GM19043 (cell line): ENCODE data around the gene TRAK1.

Experiments
- ATAC-seq: cut with Tn5 transposase; IDR thresholded peaks from one replicate; pipeline ENCODE4 v1.9.1; 2021; ENCODE audit warnings: low read depth; ENCODE audit not compliant: unreplicated experiment

The TRAK1 gene

DNA sequence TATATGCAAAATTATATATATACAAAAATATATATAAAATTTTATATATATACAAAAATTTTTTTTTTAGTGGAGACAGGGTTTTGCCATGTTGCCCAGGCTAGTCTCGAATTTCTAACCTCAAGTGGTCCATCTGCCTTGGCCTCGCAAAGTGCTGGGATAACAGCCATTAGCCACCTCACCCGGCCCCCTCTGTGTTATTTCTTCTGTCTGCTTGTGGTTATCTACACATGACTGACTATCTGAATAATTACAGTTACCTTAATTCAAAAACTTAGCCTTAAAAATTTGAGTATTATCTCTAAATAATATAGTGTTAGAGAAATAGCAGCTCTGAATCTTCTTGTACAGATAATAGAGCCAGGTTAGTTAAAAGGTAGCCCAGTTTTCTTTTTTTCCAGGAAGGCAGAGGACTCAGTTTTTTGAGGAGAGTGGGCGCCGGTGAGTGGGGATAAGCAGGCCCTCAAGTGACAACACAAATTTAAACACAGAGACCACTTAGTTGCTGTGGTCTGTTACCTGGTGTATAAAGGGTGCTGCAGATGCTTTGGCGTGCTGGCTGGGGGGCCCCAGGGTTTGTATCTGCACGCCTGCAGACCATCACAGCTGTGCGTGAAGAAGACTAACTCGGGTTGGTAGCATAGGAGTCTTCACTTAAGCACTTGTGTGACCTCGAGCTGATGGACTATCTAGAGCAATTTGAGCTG is 83.7 kb downstream of the TRAK1 start:
- no peak for ATAC-seq

DNA sequence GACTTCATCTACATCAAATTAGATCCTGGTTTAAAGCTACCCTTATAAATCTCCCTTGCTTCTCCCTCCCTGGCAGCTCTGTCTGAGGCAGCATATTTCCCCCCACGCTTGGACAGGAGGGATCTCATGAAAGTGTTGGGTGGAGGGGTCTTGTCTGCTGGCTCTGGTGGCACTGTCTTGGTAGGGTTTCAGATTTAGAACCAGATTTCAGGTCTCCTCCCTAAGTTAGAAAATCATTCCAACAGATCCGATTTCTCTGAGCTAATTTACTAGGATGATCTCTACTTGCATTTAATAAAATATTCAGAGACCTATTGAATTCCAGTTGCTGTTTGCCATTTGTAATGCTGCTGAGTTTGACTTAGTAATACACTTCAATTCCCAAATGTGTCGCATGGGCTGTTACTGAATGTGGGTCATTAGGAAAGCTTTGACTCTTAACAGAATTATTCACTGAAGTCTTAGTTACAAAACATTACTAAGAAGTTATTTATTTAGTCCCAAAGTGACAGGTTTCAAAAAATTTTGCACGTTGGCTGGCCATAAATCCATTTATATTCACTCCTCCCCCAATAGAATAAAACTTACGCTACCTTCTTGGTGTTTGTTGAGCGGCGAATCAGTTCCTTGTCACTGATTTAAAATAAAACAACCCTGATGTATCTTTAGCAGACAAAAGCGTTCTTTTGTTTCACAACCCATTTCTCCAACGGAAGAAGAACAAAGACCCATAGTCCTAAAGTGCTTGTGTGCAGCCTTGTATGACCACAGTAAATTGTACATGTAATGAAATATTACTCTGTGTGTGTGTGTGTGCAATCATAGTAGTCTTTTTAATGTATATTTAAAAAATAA is 84.5 kb downstream of the TRAK1 start:
- no peak for ATAC-seq

DNA sequence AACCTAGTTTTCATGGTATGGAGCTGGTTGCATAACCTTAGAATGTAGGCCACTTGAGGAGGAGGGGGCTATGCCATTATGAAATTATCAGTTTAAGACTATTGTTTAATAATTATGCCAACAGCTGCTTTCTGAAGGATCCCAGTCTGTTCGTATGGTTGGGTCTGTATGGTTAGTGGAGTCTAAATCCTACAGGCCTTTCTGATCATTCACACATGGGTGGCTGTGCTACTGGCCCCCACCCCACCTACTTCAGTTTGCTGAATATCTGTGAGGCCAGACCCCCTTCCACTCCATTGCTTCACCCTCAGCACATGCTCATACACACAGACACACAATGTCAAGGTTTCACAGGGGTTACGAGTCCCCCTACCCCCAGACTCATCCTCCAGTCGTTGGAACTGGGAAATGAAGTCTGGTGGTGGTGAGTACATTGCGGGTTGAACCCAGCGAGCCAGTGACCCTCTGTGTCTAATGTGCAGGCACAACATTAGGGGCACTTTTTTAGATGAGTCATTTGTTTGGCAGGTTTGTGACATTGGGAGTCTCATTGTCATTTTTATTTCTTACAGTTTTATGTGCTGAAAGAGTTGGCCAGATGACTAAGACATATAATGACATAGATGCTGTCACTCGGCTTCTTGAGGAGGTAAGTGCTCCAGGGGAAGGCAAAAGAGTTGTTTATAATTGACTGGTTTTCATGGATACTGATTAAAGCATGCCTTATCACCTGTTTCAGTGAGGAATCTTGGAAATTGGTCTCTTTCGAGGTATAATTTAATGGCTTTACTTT is 85.3 kb downstream of the TRAK1 start:
- ATAC-seq = no peak

DNA sequence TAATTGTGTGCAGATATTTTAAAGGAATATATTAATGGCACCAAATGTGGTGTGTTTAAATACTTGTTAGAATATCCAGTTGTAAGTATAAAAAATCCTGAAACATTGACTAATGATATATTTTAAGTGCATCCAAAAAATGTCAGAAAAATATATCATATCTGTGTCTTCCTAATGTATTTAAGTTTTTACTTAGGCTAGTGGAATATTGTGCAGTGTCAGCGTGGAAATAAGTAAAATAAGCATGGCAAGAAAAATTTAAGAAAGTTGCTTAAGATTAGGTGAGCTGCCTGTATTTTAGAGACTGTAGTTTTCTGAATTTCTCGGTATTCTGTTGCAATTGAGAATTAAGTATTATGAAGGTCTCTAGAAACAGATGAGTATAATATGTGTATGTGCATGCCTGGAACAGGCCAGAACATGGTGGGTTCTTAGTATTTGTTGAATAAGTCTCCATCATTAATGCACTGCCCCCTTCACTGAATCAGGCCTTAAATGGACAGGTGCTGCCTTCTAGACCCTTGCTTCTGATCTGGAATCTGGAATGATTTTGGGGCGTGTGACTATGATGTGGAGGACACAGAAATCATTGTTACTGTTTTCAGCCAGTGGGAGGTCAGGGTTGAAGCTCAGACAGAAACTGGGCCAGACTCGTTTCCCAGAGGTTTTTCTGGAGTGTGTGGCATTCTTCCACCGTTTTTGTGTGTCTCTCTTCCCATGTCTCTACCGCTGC is 86.1 kb downstream of the TRAK1 start:
- ATAC-seq = no peak

DNA sequence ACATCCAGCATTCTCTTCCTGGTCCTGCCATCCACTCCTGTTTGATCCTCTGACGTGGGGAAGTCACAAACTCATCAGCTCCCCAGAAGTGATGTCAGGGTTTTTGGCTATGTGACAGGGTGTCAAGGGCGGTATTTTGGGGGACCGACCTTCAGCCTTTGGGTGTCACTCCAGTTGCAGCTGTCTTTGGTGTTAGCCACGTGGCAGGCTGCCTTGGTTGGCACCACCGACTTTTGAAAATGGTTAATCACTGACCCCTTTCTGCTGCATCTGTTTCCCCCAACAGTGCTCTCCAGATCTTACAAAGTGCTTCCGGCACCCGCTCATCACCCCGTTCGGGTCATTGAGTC is 86.6 kb downstream of the TRAK1 start:
- ATAC-seq = no peak

DNA sequence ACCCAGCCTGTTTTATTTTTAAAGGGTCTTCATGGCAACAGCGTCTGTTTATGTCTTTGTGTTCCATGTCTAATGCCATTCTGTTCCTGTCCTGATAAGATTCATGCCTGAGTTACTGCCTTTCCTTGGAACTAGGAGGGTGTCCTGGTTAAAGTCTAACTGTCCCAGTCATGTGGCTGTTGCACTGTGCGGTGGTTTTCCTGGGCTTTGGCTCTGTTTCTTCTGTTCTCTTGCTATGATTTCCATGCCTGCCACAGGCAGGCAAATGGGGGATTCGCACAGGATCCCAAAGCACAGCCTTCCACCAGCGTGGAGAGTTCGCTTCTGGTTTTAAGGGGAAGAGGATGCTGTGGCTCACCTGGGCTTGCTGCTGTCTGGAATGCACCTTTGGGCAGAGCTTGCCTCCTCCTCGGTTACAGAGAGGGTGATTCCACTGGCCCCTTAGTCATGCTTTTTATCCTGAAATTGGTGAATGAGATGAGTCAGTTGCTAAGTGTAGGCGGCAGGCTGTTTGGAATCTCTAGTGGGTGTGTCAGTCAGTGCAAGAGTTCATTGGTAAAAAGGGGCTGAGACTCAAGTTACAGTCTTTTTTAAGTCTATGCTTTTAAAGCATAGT is 88.1 kb downstream of the TRAK1 start:
- no peak for ATAC-seq

DNA sequence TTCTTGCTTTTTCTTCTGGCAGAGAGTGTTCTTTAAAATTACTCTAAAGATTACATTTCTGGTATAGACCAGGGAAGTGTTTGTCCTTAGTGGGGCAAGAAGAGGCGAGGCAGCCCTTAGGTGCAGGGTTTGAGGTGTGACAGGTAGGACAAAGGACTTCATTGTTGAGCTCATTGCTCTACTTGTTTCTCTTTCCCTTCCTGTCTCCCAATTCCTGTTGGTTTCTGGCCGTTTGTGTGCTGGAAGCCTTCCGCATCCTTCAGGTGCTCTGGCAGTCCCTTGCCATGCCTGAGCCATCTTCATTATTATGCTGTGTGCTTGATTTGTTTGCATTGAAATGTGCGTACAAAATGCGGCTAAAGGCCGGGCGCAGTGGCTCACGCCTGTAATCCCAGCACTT is 89.7 kb downstream of the TRAK1 start:
- no peak for ATAC-seq

DNA sequence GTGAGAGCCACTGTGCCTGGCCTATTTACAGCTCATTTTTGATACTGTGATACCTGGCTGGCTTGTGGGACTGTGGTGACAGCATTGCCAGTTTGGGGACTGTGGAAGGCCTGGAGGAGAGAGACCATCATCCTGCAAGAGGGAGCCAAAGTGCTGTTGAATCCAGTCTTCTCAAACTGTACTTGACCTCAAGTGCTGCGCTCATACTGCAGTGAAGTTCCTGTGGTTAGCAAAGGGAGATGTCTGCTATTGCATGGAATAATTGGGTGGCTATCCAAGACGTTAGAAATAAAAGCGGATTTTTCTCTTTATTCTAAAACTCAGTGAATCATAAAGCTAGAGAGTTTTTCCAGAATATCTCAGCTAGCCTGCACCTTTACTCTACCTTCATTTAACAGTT is 91.4 kb downstream of the TRAK1 start:
- ATAC-seq = no peak

DNA sequence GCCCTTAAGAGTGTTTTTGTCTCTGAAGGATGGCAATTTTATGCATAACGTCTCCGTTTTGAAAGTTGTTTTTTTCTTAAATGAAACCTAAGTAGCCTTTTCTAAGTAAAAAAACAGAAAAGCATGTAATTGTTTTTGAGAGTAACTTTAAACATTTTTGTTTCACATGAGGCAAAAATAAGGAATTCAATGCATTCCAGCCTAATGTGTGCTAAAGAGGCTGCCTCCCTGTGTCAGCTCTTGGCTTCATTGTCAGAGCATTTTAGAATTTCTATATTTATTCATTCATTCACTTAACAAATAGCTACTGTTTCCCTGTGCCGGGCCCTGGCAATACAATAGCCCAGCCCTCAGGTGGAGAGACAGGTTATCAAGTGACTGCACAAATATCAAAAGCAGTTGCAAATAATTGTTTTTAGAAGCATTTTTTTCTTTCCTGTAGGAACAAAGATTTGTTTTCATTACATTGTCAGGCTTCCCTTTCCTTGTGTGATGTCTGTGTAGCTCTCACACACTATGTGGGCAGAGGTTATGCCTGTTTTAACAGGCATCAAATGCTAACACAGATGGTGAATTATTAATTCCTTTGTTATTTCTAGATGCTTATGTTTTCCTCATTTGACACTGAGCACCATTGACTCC is 93.0 kb downstream of the TRAK1 start:
- ATAC-seq = no peak

DNA sequence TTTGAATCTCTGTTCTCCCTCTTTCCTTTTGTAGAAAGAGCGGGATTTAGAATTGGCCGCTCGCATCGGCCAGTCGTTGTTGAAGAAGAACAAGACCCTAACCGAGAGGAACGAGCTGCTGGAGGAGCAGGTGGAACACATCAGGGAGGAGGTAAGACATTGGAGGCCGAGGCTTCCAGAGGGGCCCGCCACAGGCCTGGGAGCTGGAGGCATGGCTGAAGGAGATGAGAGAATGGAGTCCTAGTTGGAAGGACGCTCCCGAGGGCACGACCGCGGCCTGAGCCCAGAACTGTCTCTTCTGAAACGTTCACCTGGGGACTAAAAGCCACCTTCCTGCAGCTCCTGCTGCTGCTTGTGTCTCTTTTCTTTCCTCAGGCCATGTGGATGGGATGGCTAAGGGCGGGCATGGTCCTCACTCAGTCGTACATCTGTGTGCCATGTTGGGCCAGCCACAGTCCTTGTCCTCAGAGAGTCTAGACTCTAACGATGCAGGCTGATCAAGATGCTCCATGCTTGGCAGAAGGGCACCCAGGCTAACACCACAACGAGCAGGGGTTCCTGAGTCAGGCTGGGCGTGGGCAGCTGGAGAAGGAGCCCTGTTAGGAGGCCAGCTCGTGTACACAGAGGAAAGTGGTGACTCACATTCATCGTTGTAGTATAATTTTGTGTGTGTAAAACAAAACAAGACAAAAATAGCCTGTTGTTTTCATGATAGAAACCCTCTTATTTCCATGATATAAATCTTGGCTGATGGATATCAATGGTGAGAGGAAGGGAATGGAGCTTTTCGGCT is 93.7 kb downstream of the TRAK1 start:
- ATAC-seq = no peak

DNA sequence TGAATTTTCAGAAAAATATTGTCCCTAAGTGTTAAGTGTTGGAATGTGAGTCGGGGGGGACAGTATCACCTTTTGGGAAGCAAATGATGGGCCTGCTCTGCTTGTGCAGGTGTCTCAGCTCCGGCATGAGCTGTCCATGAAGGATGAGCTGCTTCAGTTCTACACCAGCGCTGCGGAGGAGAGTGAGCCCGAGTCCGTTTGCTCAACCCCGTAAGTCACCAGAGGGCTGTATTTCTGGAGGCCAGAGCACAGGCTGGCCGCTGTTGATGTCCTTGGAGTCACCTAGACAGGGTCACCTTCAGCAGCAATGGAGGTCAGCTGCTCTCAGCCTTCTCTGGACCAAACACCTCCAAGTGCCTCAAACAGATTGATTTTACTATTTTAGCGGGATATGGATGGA is 96.8 kb downstream of the TRAK1 start:
- no peak for ATAC-seq

DNA sequence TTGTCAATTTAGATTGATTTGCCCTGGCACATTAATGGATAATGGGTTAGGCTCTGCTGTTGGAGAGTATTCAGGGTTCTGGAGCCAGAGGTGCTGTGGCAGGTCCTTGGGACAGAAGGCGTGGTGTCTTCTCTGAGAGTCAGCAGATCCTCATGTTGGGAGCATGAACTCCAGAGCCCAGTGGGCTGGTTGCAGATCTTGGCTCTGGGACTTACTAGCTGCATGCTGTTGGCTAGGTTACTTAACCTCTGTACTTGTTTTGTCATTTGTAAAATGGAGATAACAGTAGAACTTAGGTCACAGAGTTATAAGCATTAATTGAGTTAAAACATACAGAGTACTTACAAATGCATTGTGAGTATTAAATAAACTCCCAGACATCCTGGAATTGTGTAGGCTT is 97.2 kb downstream of the TRAK1 start:
- no peak for ATAC-seq

DNA sequence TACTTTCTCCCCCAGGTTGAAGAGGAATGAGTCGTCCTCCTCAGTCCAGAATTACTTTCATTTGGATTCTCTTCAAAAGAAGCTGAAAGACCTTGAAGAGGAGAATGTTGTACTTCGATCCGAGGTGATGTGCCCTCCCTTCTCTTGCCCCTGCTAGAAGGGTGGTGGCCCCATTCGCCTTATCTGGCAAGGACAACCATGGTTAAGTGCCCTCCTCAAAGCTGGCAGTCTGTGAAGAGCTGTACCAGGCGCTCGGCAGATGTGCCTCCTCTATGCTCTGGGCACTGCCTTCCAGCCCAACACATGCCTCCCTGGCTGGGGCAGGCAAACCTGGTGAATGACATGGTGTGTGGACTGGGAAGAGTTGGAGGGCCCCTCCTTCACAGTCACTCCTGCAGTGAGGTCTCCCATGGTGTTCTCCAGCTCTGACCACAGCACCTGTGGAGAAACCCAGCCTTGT is 97.9 kb downstream of the TRAK1 start:
- no peak for ATAC-seq

DNA sequence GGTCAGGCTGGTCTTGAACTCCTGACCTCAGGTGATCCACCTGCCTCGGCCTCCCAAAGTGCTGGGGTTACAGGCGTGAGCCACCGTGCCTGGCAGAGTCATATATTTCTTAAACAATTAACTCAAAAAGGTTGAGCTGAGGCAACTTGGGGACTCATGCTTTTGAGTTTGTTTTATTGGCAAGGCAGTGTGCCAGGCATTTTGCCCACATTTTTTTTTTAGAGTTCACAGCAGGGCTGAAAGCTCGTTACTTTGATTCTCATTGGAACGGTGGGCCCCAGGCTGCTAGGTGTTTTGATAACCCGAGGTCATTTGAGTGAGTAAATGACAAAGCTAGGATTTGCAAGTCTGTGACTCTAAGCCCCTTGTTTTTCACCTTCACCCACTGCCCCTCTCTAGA is 98.6 kb downstream of the TRAK1 start:
- no peak for ATAC-seq

DNA sequence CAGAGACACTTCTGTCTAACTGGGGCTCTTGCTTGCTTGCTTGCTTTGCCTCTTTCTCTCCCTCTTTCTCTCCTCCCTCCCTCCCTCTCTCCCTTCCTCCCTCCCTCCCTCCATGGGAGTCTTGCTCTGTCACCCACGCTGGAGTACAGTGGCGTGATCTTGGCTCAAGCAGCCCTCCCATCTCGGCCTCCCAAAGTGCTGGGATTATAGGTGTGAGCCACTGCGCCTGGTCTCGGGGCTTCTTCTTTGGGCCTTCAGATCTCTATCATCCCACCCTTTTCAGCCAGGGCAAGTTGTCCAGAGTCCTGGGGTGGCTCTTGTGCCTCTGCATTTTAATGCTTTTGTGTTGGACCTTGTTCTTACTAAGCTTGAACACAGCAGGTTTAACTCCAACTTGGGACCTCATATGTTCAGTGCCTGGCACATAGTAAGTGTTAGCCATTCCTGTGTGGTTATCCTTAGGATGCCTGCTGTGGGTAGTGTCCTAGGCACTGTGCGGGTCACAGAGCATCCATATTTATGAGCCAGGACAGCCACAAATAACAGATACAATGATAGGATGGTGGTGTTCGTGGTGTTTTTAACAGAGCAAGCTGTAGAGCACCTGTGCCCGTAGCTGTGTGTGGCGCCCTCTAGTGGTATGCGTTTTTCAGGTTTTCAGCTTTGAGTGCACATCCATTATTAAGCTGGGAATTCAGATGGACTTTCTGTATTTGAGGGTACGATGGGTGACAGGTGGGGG is 99.7 kb downstream of the TRAK1 start:
- ATAC-seq = no peak

DNA sequence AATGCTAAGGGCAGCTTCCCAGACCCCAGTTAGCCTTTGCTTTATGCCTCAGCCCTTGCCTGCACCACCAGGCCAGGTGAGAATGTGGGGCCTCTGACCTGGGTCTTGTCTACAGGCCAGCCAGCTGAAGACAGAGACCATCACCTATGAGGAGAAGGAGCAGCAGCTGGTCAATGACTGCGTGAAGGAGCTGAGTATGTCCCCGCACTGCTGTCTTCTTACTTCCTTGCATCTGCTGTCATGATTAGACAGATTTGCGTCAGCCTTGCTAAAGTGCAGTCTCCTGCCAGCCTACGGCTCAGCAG is 100.2 kb downstream of the TRAK1 start:
- ATAC-seq = no peak

DNA sequence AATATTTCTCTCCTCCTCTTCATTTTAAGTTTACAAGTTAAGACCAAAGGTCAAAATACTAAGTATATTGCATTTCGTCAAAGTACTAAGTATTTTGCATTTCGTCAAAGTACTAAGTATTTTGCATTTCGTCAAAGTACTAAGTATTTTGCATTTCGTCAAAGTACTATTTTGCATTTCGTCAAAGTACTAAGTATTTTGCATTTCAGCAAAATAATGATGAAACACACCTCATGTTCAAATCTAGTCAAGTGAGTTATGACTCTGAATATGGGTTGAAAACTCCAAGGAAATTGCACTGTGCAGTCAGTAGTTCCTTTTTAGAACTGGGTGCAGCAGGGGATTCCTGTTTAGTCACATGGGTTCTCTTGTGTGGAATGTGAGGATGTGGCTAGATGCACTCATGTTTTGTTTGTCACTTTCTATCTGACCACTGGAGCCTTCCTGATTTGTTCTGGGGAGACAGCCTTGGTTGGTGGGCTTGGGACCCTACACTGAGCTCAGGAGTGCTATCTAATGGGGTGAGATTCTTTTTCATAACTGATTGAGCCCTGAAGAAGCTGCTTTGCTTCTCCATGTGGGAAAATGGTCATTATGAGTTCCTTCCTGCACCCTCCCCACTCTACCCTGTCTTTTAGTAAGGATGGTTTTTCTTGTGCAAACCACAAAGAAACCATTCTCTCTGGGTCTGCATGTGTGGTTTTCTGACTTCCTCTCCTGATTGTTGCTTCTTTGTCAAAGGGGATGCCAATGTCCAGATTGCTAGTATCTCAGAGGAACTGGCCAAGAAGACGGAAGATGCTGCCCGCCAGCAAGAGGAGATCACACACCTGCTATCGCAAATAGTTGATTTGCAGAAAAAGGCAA is 101.4 kb downstream of the TRAK1 start:
- no peak for ATAC-seq
